ENCODE data around the gene ASPHD1.
"Not testable (repeated sequence)": the region's sequence is repeated elsewhere in the genome, so short reads cannot be mapped to it uniquely, and the experiment has no call there.

The ASPHD1 gene

DNA sequence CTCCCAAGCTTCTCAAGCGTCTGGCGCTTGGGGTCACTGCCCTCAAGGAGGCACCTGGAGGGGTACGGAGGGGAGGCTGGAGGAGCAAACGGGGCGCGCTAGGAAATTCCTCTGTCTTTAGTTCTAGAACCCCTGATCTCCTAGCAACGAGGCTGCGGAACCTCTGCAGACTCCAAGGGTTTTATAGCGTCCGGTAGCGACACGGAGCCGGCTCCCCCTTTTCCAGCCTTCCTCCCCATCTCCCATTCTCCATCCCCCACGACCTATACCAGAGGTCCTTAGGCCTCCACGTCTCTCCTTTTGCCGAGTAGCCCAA is 36.7 kb upstream of the ASPHD1 start:
- Histone ChIP-seq H3K9me3 (no peaks in the 10 kb centered on the region), H3K27me3 (no peaks in the 10 kb centered on the region), H3K4me1 (peaks cover 2% of the 10 kb centered on the region; the same call in 1 of the 2 replicates), H3K4me3 (ENCODE audit: low read depth, low read length) (no peak overlapping the region; the same call in 1 of the 2 replicates), H3K36me3 (peaks cover 18% of the 10 kb centered on the region)
- DNase-seq: no peak
- TF ChIP-seq, protein P1, sequence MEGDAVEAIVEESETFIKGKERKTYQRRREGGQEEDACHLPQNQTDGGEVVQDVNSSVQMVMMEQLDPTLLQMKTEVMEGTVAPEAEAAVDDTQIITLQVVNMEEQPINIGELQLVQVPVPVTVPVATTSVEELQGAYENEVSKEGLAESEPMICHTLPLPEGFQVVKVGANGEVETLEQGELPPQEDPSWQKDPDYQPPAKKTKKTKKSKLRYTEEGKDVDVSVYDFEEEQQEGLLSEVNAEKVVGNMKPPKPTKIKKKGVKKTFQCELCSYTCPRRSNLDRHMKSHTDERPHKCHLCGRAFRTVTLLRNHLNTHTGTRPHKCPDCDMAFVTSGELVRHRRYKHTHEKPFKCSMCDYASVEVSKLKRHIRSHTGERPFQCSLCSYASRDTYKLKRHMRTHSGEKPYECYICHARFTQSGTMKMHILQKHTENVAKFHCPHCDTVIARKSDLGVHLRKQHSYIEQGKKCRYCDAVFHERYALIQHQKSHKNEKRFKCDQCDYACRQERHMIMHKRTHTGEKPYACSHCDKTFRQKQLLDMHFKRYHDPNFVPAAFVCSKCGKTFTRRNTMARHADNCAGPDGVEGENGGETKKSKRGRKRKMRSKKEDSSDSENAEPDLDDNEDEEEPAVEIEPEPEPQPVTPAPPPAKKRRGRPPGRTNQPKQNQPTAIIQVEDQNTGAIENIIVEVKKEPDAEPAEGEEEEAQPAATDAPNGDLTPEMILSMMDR (IDR thresholded peaks at IDR 0.05; ENCODE audit: low read depth, low read length): no peak

DNA sequence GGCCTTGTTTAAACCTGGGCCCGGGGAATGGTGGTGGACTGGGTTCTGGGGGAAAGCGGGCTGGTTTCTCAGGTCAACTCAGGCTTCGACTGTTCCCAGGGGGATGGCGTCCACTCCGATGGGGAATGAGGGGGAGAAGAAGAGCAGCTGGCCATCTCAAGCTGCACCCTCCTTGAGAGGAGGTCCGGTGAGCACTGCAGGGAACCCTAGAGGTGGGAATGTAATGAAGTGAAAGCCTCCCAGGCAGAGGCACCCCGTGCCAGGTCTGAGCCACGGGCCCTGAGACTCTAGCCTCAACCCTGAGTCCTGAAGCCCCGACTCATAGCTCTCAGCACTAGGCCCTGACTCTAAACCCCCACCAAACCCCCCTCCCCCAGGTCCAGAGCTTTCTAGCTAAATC is 36.1 kb upstream of the ASPHD1 start:
- peaks cover 2% of the 10 kb centered on the region; the same call in 1 of the 2 replicates for H3K4me1 ChIP-seq
- TF ChIP-seq, protein P1 (IDR thresholded peaks at IDR 0.05; ENCODE audit: low read depth, low read length): no peak
- H3K36me3 ChIP-seq: peaks cover 12% of the 10 kb centered on the region
- H3K4me3 ChIP-seq (ENCODE audit: low read depth, low read length): no peak overlapping the region
- DNase-seq: no peak
- no peaks in the 10 kb centered on the region for H3K27me3 ChIP-seq
- H3K9me3 ChIP-seq: no peaks in the 10 kb centered on the region

DNA sequence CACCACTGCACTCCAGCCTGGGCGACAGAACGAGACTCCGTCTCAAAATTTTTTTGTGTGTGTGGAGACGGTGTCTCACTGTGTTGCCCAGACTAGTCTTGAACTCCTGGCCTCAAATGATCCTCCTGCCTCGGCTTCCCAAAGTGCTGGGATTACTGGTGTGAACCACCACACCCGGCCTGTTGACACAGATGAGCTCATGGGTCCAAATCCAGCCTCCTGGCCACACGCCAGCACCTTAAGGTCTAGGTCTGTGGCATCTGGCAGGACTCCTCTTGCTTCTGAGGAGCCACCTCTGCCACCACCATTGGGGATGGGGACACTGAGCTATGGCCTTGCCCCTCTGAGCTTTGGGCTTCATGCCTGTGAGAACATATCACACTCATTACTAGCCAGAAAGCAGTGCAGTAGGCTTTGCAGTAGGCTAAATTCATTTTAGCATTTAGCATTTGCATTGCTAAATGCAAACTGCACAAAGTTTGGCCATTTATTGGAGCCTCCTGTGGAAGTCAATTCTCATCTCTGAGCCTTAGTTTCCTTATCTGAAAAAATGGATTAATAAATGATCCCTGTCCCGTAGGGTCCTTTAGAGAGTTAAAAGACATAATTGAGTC is 31.8 kb upstream of the ASPHD1 start:
- H3K27me3 ChIP-seq: no peaks in the 10 kb centered on the region
- H3K9me3 ChIP-seq: no peaks in the 10 kb centered on the region
- no peaks in the 10 kb centered on the region; the same call in 1 of the 2 replicates for H3K4me1 ChIP-seq
- TF ChIP-seq, protein P1 (IDR thresholded peaks at IDR 0.05; ENCODE audit: low read depth, low read length): no peak
- H3K36me3 ChIP-seq: no peaks in the 10 kb centered on the region
- no peak for DNase-seq
- no peak overlapping the region for H3K4me3 ChIP-seq (ENCODE audit: low read depth, low read length)

- DNase-seq, H3K9me3 ChIP-seq: not testable (repeated sequence)
These were observed 31.2 kb upstream of the ASPHD1 start for GRCh38 chr16:29869067-29869466.

DNA sequence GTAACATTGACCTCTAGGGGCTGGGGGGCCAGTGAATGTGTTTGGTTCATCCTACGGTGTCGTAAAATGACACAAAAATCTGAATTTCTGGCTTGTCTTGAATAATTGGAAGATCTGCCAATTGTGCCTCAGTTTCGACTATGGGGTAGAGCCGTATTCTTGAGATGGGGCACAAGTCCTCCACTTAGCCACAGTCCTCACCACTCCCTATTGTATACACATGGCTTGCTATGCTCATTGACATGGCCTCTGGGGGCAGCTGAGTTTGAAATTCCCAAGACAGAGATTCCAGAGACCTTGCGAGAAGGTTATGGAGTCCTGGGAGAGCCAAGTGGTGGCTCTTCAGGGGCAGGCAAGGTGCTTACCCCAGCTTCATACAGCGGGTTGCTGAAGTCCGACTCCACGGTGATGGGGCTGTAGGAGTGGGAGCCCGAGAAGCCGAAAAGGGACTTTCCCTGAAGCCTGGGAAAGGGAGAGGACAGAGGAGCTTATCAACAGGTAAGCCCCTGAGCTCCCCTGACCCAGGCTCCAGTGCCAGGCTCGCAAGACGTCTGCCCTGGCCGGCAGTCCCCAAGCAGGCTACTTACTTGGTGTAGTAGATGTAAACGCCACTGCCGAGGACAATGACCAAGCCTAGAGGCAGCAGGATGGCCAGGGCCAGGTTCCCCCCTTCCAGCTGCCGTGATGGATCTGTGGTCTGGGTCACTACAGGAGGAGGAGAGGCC is 28.3 kb upstream of the ASPHD1 start:
- no peak overlapping the region for H3K4me3 ChIP-seq (ENCODE audit: low read depth, low read length)
- TF ChIP-seq, protein P1 (IDR thresholded peaks at IDR 0.05; ENCODE audit: low read depth, low read length): no peak
- no peak for DNase-seq
- H3K36me3 ChIP-seq: no peaks in the 10 kb centered on the region
- no peaks in the 10 kb centered on the region for H3K9me3 ChIP-seq
- no peaks in the 10 kb centered on the region for H3K4me1 ChIP-seq
- H3K27me3 ChIP-seq: no peaks in the 10 kb centered on the region

More at GRCh38 chr16:29869067-29869466, 31.2 kb upstream of the ASPHD1 start:
- not testable (repeated sequence) for H3K36me3 ChIP-seq; H3K27me3 ChIP-seq; H3K4me3 ChIP-seq (ENCODE audit: low read depth, low read length); H3K4me1 ChIP-seq

GRCh38 chr16:29873319-29873718 is 27.0 kb upstream of the ASPHD1 start:
- H3K4me1 ChIP-seq: peaks cover 3% of the 10 kb centered on the region; the same call in 1 of the 2 replicates
- H3K4me3 ChIP-seq (ENCODE audit: low read depth, low read length): no peak overlapping the region
- H3K36me3 ChIP-seq: no peaks in the 10 kb centered on the region
- no peaks in the 10 kb centered on the region for H3K9me3 ChIP-seq
- no peaks in the 10 kb centered on the region for H3K27me3 ChIP-seq
- TF ChIP-seq, protein P1 (IDR thresholded peaks at IDR 0.05; ENCODE audit: low read depth, low read length): no peak
- no peak for DNase-seq
